T-helper 2 cell (primary cell): ENCODE results near the gene PTPRM.

ENCODE experiments used
- DNase-seq, 5 experiments: peaks; one replicate each; pipeline versions ENCODE4 v3.0.0 to v3.0.0-alpha.2; 2012 to 2022

Gene PTPRM

DNA sequence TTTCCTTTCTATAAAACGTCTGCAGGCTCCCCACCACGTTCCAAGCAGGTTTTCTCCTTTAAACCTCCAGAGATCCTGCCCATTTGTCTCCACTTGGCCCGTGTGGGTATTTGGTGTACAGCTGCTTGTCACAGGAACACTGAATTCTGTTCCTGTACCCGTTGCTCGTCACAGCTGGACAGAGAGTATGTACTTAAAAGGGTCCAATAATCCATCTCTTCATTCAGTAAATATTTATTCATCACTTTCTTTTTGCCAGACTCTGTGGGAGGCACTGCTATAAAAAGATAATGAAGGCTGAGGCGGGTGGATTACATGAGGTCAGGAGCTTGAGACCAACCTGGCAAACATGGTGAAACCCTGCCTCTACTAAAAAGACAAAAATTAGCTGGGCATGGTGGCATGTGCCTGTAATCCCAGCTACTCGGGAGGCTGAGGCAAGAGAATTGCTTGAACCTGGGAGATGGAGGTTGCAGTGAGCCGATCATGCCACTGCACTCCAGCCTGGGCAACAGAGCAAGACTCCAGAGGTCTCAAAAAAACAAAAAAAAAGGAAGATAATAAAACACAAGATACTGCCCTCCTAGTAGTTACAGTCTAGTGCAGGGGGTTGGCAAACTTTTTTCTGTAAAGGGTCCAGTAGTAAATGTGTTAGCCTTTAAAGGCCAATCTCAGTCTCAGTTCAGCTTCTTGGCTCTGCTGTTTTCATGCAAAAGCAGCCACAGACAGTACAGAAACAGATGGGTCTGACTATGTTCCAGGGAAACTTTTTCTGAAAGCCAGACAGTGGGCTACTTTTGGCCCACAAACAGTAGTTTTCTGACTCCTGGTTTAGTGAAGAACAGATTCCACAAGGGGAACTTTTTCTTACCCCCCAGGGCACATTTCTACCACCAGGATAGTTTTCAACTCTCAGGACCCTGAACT lies 732.2 kb downstream of the PTPRM start:
- DNase-seq = no peak

DNA sequence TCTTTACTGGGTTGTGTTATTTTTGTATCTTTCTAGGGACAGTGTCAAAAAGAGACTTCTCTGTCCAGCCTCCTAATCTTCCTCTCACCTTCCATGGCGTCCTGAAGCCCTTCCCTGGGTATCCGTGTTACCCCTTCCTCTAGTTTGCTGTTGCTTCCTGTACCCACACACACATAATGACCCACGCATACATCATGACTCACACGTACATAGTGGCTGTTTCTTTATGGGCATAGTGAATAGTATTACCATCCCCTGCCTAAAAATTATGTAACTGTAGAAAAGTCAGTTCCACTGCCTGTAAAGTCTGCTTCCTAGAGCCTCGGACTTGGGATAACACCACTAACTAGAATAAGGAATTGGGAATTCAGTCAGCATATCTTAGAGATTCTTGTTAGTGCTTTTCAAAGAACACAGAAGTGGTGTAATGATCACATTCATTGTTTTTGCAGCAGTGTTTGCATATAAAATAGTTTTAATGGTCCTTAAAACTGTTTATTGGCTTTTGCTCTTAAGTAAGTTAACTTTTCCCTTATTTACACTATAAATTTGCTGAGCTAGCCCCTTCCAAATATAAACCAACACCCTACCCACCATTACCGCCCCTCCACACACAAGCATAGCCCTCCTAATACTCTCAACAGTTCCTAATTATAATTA lies 733.8 kb downstream of the PTPRM start:
- no peak for DNase-seq

DNA sequence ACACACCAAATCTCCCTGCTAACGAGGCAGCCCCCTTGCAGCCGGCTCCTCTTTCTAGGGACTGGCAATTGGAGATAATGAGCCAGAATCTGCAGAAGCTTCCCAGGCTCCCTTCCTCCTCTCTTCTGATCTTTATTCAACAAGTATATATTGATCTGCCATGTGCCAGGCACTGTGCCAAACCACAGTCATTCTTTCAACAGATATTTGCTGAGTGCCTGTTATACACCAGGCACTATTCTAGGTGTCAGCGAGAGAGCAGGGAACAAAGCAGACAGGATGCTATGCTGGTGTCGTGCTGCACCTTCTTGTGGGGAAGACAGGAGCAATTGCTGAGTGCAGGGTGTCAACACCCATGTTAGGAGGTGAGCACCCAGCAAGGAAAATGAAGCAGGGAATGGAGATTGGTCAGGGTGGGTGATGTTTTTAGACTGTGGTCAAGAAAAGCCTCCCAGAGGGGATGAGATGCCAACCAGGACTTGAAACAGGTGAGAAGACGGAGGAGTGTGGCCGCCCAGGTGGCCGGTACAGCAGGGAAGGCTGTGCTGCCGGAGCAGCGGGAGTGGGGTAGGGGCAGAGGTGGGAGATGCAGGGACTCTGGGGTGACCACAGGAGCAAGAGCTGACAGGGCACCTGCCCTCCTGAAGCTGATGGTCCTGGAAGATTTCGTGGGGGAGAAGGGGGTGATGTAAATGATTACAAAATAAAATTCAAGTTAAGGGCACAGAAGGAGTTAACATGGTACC lies 734.5 kb downstream of the PTPRM start:
- no peak for DNase-seq

DNA sequence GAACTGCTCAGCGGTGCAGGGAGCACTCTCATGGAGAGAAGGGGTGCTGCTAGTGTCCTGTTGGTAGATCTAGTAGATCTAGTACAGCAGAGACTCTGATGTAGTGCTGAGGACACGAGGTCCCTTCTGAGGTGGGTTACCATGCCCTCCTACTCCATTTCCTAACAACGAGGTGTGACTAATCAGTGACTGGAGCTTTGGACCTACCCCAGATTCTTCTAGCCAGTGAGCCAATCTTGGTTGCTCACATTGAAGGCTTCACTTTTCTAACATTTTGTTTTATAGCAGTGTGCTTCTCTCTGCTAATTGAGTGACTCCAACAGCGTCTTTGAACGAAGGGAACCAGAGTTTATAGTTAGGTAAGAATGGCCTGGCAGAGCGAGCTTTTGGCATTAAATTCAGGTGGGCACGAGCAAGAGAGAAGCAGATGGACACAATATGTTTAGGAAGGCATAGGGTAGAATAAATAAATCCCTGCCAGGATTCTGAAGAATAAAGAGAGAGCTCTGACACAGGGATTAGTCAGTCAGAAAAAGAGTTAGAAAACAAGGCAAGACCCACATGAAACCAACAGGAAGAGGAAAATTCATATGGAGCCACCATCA lies 736.1 kb downstream of the PTPRM start:
- DNase-seq = no peak

DNA sequence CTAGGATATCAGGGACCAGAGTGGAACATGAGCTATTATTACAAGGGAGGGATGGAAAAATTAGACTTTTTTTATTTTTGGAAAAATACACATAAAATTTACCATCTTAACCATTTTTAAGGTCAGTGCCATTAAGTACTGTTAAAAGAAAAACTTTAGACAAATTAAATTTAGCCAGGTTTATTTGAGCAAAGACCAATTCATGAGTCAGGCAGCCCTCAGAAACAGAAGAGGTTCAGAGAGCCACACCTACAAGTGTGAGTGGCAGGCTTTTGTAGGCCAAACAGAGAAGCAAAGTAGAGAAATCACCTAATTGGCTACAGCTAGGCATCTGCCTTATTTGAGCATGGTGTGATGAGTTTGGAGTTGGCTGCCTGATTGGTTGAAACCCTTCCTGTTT lies 740.8 kb downstream of the PTPRM start:
- DNase-seq = no peak

DNA sequence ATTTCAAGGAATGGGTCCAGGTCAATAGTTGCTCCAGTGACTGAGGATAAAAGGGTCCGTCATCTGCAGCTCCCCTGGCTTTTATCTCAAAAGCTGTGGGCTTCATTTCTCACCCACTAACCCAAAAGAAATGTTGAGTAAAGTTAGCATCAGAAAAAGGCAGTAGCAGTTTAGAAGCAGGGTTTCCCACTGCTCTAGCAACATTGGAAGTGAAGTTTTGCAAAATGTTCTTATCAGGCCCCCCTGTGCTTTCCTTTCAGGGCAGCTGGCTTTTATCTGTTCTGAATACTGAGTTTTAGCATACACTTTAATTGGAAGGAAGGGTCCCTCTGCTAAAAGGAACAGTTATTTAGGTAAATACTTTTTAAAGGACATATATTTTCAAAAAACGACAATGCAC lies 745.9 kb downstream of the PTPRM start:
- no peak for DNase-seq

DNA sequence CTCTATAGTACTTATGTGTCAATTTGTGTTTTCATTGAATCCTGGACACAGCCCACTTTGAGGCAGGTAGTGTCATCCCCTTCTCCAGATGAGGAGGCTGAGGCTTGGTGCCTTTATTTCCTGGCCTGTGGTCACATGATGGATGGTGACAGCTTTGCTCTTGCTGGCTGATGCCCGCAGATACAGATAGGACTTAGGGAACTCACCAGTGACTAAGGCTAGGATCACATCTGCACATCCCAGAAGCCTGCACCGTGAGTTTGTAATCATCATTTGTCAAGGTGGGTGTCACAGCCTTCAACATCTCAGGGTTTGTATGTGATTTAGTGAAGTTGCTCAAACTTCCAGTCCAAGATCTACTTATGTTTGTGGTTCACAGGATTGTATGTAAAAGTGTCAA lies 747.0 kb downstream of the PTPRM start:
- no peak for DNase-seq

DNA sequence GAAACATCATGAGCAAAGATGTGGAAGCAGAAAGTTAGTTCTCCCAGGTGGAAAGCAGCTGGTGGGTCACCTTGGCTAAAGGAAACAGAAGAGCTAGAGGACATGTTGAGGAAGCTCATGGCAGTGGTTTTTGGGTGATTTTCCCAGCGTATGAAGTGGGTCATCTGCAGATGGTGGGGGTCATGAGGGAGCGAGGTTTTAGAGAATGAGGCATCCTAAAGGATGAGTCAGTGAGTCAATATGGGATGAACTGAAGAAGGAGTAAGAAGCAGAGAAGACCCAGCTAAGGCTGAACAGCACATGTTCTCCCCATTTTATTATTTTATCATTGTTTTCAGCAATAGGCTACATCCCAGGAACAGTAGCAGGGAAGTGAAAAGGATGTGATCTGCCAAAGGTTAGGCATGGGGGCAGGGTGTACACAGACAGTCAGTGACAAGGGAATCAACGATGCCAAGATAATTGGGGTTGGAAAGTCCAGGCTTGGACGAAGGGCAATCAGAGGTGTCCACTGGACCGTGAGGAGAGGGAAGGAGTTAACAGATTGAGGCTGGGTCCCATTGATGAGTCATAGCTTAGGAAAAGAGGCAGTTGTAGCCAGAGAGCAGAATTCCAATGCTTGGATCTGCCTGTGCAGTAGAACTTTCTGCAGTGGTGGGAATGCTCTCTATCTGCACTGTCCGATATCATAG lies 752.8 kb downstream of the PTPRM start:
- DNase-seq = no peak

DNA sequence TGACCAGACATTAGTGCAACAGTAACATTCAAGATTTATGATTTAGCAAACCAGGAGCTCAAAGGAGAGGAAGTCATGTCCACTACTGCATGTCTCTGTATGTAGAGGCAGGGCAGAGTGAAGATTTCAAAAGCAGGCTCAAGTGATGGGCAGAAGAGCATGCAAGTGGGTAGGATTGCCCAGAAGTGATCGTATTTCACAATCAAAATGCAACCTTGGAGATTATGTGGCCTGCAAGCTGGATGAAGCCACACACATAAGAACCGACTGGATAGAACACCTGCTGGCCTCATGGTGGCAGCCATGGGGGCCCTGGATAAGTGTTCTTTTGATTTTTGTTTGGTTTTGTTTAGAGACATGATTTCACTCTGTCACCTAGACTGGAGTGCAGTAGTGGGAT lies 755.4 kb downstream of the PTPRM start:
- DNase-seq = no peak

DNA sequence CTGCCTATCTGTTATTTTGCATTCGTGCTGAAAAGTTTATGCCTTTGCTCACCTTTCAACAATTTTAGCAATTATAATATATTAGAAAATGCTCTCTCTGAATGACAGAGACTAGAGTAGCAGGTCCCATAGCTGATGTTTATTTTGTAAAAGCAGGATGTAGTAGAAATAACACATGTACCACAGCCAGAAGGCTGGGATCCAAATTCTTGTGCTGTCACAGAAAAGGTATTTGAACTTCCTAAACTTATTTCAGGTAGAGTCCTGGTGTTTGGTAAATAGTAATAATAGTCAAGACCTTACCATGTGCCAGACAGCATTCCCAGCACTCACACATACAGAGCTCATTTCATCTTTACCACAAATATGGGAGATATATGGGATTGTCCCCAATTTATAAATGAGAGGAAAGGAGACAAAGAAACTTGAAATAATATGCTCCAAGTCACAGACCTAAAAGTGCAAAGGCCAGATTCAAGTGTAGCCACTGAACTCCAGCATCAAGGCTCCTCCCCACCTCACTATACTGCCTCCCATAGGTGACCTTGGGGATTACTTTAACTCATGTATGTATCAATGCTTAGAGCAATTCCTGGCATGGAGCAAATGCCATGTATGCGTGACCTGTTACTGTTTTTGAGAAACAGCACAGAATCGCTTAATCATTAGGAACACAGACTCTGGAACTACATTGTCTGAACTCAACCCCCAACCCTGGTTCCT lies 757.4 kb downstream of the PTPRM start:
- DNase-seq = no peak

DNA sequence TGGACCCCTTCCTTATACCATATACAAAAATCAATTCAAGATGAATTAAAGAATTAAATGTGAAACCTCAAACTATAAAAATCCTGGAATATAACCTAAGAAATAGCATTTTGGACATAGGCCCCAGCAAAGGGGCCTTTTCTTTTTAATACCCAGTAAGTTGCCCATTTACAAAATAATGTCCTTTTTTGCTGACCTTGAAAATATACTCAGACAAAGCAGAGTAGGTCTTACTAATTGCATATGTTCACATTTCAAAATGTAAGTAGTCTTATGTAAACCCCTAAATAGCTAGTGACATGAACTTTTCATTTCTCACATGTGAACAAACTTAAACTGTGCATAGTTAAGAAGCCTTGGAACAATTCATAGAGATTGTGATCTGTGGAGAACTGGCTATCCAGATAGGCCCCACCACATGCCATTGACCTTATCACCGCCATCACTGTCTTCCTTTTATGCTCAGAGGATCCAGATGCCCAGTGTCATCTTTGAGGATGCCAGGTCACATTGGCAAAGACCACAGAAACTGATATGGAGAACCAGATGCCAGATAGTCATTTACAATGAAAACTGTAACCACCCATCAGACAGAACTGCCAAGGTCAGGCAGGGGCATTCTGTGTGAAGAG lies 759.8 kb downstream of the PTPRM start:
- DNase-seq = no peak

DNA sequence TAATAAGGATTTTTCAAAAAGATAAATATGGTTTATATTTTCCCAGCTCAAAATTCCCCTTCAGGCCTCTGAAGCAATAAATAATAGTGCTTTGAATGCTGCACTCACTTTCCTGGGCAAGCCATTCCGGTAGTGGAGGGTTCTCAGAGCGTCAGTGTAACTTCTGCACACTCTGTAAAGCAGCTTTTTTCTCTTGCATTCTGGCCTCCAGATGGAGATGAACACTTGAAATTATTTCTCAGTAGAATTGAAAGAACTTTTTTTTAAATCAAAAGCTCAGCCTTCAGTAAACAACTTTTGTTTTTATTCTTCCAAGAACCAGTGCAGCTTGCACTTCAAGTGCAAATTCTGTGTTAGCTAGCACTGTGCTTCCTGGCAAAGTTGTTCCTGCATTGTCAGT lies 761.0 kb downstream of the PTPRM start:
- no peak for DNase-seq

DNA sequence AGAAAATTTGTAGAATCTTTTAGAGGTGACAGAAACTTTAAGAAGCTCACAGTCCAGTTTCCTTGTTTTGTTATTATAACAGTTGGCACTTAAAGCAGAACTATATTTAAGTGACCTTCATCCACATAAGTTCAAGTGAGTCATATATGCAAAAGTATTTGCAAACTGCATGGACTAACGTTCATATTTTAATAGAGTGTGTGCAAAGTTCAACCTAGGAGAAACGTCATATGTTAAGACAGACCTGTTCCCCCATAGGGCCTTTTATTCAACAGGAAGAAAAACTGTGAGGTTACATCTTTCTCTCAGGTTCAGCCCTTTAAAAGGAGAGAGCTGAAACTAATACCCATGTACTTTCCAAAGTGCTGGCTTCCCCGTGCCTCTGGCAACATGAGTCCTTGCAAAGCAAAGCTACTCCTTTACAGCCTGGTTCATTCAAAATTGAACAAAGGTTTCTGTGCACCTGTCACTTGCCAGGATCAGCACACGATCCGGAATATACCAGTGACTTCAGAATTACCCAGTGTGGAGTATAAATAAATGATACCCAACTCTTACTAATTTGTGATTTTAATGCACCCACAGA lies 762.2 kb downstream of the PTPRM start:
- DNase-seq = no peak

DNA sequence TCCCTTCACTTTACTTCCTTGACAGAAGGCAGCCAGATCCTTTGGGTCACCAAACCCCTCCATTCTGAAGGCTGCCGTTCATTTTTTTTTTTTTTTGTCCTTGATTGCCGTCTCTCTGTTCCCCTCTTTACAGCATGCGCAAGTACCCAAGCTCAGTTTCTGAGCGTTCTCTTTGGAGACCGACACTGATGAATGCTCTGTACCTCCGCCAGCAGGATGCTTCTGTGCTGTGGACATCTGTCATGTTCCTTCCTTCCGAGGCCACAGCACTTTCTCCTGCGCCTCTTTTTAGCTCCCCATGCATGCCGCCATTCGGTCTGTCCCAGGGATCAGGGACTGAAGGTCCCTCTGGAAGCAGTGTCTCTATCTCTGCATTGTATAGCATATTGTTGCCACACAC lies 763.5 kb downstream of the PTPRM start:
- DNase-seq = no peak

DNA sequence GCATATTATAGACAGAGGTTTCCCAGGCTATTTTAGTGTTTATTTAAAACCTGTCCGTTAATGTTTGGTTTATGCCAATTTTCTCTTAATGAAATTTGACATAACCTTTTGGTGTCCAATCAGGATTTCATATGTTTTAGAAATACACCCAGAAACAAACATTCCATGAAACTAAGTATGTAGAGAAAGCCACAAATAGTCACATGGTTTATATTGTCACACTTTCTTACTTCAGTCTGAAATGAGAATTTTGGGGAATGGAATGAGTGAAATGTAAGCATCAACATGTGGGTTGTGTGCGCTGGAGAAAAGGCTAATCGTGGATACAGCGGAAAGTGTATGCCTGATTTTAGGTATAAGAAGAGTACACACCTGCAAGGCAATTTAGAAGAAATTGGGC lies 765.2 kb downstream of the PTPRM start:
- no peak for DNase-seq

DNA sequence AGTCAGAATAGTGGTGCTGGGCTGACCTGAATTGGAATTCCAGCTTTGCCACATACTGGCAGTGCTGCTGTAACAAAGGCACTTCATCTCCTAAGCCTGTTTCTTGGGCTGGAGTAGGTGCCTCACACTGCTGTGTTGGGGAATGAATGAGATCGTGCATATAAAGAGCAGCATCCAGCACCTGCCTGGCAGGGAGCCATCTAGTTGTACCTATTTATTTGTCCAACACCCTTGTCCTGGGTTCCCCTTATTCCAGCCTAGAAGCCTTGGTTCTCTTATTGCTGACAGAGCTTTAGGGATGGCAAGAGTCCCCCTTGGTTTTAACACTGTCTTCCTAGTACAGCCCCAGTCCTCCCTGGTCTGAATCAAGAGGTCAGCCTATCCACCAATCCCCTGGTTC lies 766.8 kb downstream of the PTPRM start:
- DNase-seq = no peak

DNA sequence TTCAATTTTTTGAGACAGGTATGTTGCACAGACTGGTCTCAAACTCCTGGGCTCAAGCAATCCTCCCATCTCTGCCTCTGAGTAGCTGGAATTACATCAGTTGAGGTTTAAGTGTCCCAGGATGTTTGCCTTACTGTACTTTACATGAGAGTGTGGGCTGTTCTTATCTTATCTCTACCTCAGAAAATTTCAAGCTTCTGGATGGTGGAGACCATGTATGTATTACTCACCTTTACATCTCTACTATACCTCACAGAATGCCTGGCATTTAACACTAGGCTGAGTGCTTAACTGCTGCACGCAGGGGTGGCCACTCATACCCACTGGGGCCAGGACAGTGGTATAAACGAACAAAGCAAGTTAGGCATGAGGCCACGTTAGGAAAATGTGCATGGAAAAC lies 770.1 kb downstream of the PTPRM start:
- DNase-seq = no peak

DNA sequence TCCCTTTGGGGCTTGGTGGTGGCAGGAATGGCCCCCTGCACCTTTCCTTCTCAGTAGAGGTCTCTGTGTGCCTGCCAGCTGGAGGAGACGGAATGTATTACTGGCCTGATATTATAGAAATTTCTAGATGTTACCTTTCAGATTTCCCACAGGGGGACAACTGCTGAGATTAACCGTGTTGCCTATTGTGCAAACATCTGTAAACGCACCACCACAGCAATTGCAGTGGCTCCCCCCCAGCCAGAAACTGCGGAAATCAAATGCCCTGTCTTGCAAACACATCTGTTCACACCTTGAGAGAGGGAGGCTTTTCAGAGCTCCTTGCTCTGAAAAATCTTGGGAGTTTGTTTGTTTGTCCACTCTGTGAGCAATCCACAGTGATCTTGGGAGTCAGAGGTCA lies 772.1 kb downstream of the PTPRM start:
- no peak for DNase-seq

DNA sequence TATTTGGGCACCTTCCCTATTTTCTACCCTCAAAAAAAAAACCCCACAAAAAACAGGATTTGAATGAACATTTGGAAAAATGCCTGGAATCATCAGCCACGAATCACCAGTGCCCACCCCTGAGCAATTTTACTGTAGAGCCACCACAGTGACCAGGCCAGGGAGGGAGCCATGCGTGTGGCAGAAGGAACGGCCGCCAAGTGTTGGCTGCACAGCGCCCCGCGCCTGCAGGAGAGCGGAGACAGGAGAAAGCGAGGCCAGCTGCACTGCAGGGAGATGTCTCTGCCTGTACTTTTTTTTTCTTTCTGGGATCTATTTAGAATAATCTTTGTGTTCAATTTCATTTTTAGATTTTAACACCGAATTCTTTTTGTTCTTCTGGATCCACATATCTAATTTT lies 772.8 kb downstream of the PTPRM start:
- DNase-seq = no peak

DNA sequence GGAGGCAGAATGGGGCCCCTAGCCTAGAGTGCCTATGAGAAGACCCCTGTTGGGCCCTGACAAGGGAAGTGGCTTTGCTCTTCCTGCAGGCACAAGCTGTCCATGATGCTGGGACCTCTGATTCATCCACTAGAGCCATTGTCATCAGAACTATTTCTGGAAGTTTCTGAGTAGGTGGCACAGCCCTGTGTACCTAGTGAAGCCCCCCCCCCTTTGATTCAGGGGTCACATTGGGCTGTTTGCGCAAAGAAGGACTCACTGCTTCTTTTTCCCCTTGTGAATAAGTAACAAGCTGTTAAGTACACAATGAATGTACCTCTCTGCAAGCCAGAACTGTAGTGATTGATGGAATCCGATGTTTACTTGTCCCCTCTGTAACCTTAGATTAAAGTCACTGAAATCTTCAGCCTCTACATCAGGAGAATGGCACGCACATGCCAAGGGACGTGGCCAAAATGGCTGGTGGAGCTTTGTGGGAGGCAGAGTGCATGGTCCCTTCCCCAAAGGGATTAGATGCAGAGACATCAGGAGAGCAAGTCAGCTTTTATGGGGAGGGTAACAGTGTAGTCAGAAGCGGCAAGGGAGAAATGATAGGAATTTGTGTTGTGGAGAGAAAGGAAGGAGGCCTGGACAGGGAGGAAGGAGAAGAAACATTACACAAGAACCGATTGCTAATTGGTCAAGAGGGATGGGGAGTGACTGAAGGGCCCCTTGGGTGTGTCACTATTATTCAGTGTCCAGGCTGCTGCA lies 774.5 kb downstream of the PTPRM start:
- DNase-seq = no peak
